HEK293 (cell line): Measurements from ENCODE around the gene CNTFR.

Experiments used
- SETDB1 ChIP-seq: IDR thresholded peaks from one replicate; pipeline ENCODE4 v1.6.1; 2017; ENCODE audit warnings: mild to moderate bottlenecking, low read length, moderate library complexity, mixed read lengths; ENCODE audit not compliant: insufficient read length
- ZFHX2 ChIP-seq: fragments of 450-650 bp; formaldehyde crosslinking; conservative IDR thresholded peaks from 2 replicates; pipeline ENCODE4 v1.5.1; 2016; ENCODE audit warnings: missing biosample characterization, missing genetic modification characterization
- ZNF501 ChIP-seq: fragments of 450-650 bp; formaldehyde crosslinking; IDR thresholded peaks from 2 replicates; pipeline ENCODE4 v1.5.1; 2016; ENCODE audit warnings: missing biosample characterization, missing genetic modification characterization
- ZNF785 ChIP-seq: fragments of 450-650 bp; formaldehyde crosslinking; IDR thresholded peaks from 2 replicates; pipeline ENCODE4 v1.5.1; 2016; ENCODE audit warnings: missing biosample characterization, missing genetic modification characterization
- ZNF791 ChIP-seq: fragments of 450-650 bp; formaldehyde crosslinking; IDR thresholded peaks from 2 replicates; pipeline ENCODE4 v1.5.1; 2016; ENCODE audit warnings: missing biosample characterization, missing genetic modification characterization
- ZNF830 ChIP-seq: fragments of 450-650 bp; IDR thresholded peaks from 2 replicates; pipeline ENCODE4 v1.5.0; 2018; ENCODE audit warnings: missing biosample characterization, missing genetic modification characterization, low read depth, mild to moderate bottlenecking, moderate library complexity
- TF ChIP-seq, protein P1 (sequence below): fragments of 450-650 bp; formaldehyde crosslinking; IDR thresholded peaks from 2 replicates; pipeline ENCODE4 v1.5.1; 2016; ENCODE audit warnings: missing biosample characterization, missing genetic modification characterization
- TF ChIP-seq, protein P2 (sequence below): fragments of 450-650 bp; formaldehyde crosslinking; IDR thresholded peaks from 2 replicates; pipeline ENCODE4 v1.5.1; 2016; ENCODE audit warnings: missing biosample characterization, missing genetic modification characterization
- TF ChIP-seq, protein P3 (sequence below): fragments of 450-650 bp; formaldehyde crosslinking; IDR thresholded peaks from 2 replicates; pipeline ENCODE4 v1.5.1; 2016; ENCODE audit warnings: missing biosample characterization, missing genetic modification characterization
- TF ChIP-seq, protein P4 (sequence below): fragments of 450-650 bp; formaldehyde crosslinking; IDR thresholded peaks from 2 replicates; pipeline ENCODE4 v1.5.1; 2017; ENCODE audit warnings: missing biosample characterization, missing genetic modification characterization

DNA sequence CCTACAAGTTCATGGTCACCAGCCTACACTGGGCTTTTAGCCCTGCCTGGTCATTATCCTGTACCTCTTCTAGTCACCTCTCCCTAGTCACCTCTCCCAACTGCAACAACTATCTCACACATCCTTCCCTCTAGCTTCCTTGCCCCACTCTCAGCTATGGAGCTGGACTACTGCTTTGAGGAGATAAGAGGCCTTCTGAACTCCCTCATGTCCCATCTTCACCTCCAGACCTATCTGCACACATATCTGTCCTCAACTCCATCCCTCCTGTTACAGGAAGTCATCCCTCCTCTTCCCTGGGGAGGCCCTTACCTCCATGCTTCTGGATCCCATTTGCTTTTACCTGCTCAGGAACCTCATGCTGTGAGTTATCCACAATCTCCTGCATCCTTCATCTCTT is 16.7 kb upstream of the CNTFR start:
- TF ChIP-seq ZFHX2: no peak
- TF ChIP-seq, protein P1, sequence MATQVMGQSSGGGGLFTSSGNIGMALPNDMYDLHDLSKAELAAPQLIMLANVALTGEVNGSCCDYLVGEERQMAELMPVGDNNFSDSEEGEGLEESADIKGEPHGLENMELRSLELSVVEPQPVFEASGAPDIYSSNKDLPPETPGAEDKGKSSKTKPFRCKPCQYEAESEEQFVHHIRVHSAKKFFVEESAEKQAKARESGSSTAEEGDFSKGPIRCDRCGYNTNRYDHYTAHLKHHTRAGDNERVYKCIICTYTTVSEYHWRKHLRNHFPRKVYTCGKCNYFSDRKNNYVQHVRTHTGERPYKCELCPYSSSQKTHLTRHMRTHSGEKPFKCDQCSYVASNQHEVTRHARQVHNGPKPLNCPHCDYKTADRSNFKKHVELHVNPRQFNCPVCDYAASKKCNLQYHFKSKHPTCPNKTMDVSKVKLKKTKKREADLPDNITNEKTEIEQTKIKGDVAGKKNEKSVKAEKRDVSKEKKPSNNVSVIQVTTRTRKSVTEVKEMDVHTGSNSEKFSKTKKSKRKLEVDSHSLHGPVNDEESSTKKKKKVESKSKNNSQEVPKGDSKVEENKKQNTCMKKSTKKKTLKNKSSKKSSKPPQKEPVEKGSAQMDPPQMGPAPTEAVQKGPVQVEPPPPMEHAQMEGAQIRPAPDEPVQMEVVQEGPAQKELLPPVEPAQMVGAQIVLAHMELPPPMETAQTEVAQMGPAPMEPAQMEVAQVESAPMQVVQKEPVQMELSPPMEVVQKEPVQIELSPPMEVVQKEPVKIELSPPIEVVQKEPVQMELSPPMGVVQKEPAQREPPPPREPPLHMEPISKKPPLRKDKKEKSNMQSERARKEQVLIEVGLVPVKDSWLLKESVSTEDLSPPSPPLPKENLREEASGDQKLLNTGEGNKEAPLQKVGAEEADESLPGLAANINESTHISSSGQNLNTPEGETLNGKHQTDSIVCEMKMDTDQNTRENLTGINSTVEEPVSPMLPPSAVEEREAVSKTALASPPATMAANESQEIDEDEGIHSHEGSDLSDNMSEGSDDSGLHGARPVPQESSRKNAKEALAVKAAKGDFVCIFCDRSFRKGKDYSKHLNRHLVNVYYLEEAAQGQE (tag by site-specific recombination): no peak
- TF ChIP-seq ZNF830: no peak
- TF ChIP-seq ZNF785 (tag by site-specific recombination): no peak
- TF ChIP-seq, protein P2, sequence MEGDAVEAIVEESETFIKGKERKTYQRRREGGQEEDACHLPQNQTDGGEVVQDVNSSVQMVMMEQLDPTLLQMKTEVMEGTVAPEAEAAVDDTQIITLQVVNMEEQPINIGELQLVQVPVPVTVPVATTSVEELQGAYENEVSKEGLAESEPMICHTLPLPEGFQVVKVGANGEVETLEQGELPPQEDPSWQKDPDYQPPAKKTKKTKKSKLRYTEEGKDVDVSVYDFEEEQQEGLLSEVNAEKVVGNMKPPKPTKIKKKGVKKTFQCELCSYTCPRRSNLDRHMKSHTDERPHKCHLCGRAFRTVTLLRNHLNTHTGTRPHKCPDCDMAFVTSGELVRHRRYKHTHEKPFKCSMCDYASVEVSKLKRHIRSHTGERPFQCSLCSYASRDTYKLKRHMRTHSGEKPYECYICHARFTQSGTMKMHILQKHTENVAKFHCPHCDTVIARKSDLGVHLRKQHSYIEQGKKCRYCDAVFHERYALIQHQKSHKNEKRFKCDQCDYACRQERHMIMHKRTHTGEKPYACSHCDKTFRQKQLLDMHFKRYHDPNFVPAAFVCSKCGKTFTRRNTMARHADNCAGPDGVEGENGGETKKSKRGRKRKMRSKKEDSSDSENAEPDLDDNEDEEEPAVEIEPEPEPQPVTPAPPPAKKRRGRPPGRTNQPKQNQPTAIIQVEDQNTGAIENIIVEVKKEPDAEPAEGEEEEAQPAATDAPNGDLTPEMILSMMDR (tag by site-specific recombination): no peak
- TF ChIP-seq ZNF501 (tag by site-specific recombination): no peak
- TF ChIP-seq, protein P3, sequence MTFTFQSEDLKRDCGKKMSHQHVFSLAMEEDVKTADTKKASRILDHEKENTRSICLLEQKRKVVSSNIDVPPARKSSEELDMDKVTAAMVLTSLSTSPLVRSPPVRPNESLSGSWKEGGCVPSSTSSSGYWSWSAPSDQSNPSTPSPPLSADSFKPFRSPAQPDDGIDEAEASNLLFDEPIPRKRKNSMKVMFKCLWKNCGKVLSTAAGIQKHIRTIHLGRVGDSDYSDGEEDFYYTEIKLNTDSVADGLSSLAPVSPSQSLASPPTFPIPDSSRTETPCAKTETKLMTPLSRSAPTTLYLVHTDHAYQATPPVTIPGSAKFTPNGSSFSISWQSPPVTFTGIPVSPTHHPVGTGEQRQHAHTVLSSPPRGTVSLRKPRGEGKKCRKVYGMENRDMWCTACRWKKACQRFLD (tag by site-specific recombination): no peak
- TF ChIP-seq SETDB1: no peak
- TF ChIP-seq ZNF791 (tag by site-specific recombination): no peak
- TF ChIP-seq, protein P4, sequence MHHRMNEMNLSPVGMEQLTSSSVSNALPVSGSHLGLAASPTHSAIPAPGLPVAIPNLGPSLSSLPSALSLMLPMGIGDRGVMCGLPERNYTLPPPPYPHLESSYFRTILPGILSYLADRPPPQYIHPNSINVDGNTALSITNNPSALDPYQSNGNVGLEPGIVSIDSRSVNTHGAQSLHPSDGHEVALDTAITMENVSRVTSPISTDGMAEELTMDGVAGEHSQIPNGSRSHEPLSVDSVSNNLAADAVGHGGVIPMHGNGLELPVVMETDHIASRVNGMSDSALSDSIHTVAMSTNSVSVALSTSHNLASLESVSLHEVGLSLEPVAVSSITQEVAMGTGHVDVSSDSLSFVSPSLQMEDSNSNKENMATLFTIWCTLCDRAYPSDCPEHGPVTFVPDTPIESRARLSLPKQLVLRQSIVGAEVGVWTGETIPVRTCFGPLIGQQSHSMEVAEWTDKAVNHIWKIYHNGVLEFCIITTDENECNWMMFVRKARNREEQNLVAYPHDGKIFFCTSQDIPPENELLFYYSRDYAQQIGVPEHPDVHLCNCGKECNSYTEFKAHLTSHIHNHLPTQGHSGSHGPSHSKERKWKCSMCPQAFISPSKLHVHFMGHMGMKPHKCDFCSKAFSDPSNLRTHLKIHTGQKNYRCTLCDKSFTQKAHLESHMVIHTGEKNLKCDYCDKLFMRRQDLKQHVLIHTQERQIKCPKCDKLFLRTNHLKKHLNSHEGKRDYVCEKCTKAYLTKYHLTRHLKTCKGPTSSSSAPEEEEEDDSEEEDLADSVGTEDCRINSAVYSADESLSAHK (tag by site-specific recombination): no peak
